ENCODE results near the gene SUPT5H.

Gene SUPT5H

GRCh38 chr19:39518458-39518857, 73.1 kb downstream of the SUPT5H start:
- TF ChIP-seq, protein P1, sequence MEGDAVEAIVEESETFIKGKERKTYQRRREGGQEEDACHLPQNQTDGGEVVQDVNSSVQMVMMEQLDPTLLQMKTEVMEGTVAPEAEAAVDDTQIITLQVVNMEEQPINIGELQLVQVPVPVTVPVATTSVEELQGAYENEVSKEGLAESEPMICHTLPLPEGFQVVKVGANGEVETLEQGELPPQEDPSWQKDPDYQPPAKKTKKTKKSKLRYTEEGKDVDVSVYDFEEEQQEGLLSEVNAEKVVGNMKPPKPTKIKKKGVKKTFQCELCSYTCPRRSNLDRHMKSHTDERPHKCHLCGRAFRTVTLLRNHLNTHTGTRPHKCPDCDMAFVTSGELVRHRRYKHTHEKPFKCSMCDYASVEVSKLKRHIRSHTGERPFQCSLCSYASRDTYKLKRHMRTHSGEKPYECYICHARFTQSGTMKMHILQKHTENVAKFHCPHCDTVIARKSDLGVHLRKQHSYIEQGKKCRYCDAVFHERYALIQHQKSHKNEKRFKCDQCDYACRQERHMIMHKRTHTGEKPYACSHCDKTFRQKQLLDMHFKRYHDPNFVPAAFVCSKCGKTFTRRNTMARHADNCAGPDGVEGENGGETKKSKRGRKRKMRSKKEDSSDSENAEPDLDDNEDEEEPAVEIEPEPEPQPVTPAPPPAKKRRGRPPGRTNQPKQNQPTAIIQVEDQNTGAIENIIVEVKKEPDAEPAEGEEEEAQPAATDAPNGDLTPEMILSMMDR (IDR thresholded peaks at IDR 0.05): no peak

DNA sequence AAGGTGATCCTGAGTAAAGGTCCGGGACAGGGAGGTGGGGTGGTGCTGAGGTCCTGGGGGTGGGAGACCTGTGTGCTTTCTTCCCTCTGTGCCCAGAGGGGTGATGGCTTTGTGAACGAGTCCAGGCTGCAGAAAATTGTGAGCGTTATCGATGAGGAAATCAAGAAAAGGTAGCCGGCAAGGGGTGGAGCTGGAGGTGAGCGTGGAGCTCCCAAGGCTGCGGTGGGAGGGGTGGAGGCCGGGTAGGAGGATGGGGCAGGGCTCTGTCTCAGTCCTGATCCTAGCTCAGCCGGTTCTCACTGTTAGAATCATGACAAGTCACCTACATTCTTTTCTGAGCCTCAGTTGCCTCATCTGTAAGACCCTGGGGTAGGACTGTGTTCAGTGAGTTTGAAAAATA, 73.6 kb downstream of the SUPT5H start:
- TF ChIP-seq, protein P1 (IDR thresholded peaks at IDR 0.05): no peak

DNA sequence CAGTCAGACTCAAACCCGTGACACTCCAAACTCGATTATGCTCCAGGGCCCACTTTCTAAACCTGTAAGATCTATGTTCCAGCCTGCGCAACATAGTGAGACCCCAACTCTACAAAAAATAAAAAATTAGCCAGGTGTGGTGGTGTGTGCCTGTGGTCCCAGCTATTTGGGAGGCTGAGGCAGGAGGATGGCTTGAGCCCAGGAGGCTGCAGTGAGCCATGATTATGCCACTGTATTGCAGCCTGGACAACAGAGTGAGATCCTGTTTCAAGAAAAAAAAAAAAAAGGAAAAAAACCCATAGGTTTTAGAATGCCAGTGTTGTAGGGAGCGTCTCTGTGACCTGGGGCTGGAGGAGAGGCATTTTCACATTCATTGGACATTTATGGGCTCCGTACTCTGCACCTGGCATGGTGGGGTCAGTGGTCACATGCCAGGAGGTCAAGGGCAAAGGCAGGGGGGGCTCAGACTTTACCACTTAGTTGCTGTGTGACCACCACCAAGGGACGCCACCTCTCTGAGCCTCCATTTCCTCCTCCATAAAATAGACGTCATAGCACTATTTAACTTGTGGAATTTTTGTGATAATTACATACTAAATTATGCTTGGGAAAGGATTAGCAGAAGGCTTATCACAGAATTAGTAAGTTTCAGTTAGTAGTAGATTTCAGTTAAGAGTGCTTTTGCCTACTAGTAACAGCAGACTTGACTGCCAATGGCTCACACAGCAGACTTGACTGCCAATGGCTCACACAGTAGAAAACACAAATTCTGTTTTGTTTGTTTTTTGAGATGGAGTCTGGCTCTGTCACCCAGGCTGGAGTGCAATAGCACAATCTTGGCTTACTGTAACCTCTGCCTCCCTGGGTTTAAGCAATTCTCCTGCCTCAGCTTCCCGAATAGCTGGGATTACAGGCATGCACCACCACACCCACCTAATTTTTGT, 75.4 kb downstream of the SUPT5H start:
- TF ChIP-seq, protein P1 (IDR thresholded peaks at IDR 0.05): no peak

DNA sequence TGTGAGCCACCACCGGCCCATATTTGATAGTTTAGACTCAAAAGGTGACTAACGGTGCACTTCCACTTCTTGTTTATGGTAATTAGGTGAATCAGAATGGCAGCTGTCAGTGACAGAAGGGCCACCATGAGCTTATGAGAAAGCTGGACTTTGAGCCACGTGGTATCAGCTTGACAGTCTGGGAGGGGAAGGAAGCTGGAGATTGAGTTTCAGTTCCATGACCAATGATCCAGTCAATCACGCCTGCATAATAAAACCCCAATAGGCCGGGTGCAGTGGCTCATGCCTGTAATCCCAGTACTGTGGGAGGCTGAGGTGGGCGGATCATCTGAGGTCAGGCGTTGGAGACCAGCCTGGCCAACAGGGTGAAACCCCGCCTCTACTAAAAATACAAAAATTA, 79.1 kb downstream of the SUPT5H start:
- TF ChIP-seq, protein P1 (IDR thresholded peaks at IDR 0.05): no peak

DNA sequence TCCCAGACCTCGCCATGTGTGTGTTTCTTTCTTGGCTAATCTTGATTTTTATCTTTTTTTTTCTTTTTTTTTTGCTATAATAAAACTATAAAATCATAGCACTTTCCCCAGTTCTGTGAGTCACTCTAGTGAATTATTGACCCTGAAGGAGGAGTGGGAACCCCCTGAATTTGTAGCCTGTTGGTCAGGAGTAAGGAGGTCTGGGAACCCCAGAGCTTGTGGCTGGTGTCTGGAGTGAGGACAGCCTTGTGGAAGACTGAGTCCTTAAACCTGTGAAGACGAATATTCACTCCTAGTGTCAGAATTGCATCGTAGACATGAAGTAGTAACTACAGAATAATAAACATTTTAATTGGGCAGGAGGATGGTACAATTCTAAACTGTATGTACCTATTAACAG, 79.8 kb downstream of the SUPT5H start:
- TF ChIP-seq, protein P1 (IDR thresholded peaks at IDR 0.05): no peak

Data from LNCAP (cell line).